Measurements from ENCODE around the gene RIMS1. TPM values are rescaled to one million over a fixed set of nuclear protein-coding genes. Genes with fewer than 3 reads are reported as not detected.

Gene RIMS1
- total RNA-seq, 3 donors from 2014 or later, result 0.53 to 2.2 TPM; not detected in 1

GRCh38 chr6:71887006-71887743, 825 bp downstream of the RIMS1 start:
- H3K36me3 ChIP-seq (ENCODE audit: low read depth), result no peaks in the 10 kb centered on the region

GRCh38 chr6:71887744-71888230, 1.4 kb downstream of the RIMS1 start:
- DNase-seq (no peak), ATAC-seq (no peak)
- TF ChIP-seq CTCF (IDR thresholded peaks at IDR 0.05), result no peak
- no peak overlapping the region for H3K4me3 ChIP-seq
- H3K9me3 ChIP-seq, result no peaks in the 10 kb centered on the region
- intact Hi-C loops (cut with DNase I, micrococcal nuclease), result no loop called here
- H3K4me1 ChIP-seq (ENCODE audit: low read depth), result no peaks in the 10 kb centered on the region
- no peaks in the 10 kb centered on the region for H3K36me3 ChIP-seq (ENCODE audit: low read depth)

More at GRCh38 chr6:71887006-71887743, 825 bp downstream of the RIMS1 start:
- H3K4me1 ChIP-seq (ENCODE audit: low read depth), result no peaks in the 10 kb centered on the region
- intact Hi-C loops (cut with DNase I, micrococcal nuclease), result no loop called here
- no peak overlapping the region for H3K4me3 ChIP-seq
- ATAC-seq (no peak), DNase-seq (no peak)
- no peak for TF ChIP-seq CTCF (IDR thresholded peaks at IDR 0.05)
- no peaks in the 10 kb centered on the region for H3K9me3 ChIP-seq

GRCh38 chr6:71888756-71889340, 2.5 kb downstream of the RIMS1 start:
- Histone ChIP-seq H3K36me3 (ENCODE audit: low read depth) (no peaks in the 10 kb centered on the region), H3K4me1 (ENCODE audit: low read depth) (no peaks in the 10 kb centered on the region), H3K4me3 (no peak overlapping the region), H3K9me3 (no peaks in the 10 kb centered on the region)
- no peak for TF ChIP-seq CTCF (IDR thresholded peaks at IDR 0.05)
- ATAC-seq, result no peak
- no peak for DNase-seq
- intact Hi-C loops (cut with DNase I, micrococcal nuclease), result no loop called here

- Histone ChIP-seq H3K9me3 (no peaks in the 10 kb centered on the region), H3K4me1 (ENCODE audit: low read depth) (no peaks in the 10 kb centered on the region), H3K36me3 (ENCODE audit: low read depth) (no peaks in the 10 kb centered on the region), H3K4me3 (no peak overlapping the region)
- TF ChIP-seq CTCF (IDR thresholded peaks at IDR 0.05), result no peak
- DNase-seq (no peak), ATAC-seq (no peak)
- intact Hi-C loops (cut with DNase I, micrococcal nuclease), result no loop called here
Measured at GRCh38 chr6:71889366-71889765, 3.0 kb downstream of the RIMS1 start.

GRCh38 chr6:71892641-71893040, 6.3 kb downstream of the RIMS1 start:
- TF ChIP-seq CTCF (IDR thresholded peaks at IDR 0.05), result no peak
- Histone ChIP-seq H3K36me3 (ENCODE audit: low read depth) (no peaks in the 10 kb centered on the region), H3K4me1 (ENCODE audit: low read depth) (no peaks in the 10 kb centered on the region), H3K9me3 (no peaks in the 10 kb centered on the region), H3K4me3 (no peak overlapping the region)
- no peak for DNase-seq
- ATAC-seq, result no peak
- intact Hi-C loops (cut with DNase I, micrococcal nuclease), result no loop called here
